GM19099 (cell line): ENCODE measurements around the gene METTL16.

Experiments used
- POLR2A ChIP-seq: IDR thresholded peaks from 3 replicates; pipeline ENCODE4 v1.6.1; 2011; ENCODE audit warnings: low read depth; ENCODE audit not compliant: insufficient read length; ENCODE audit errors: extremely low read depth

METTL16 gene

GRCh38 chr17:2508035-2508434 lies 3.7 kb downstream of the METTL16 start:
- no peak for TF ChIP-seq POLR2A

- TF ChIP-seq POLR2A: no peak
Observed at GRCh38 chr17:2503627-2504026, 8.1 kb downstream of the METTL16 start.

GRCh38 chr17:2502871-2503580 lies 8.7 kb downstream of the METTL16 start:
- no peak for TF ChIP-seq POLR2A

GRCh38 chr17:2500446-2500845 lies 11.2 kb downstream of the METTL16 start:
- TF ChIP-seq POLR2A: no peak

- no peak for TF ChIP-seq POLR2A
Observed at GRCh38 chr17:2487306-2487705, 24.4 kb downstream of the METTL16 start.

- TF ChIP-seq POLR2A: no peak
Observed at GRCh38 chr17:2485970-2486369, 25.7 kb downstream of the METTL16 start.

GRCh38 chr17:2485543-2485942 lies 26.1 kb downstream of the METTL16 start:
- TF ChIP-seq POLR2A: no peak

- TF ChIP-seq POLR2A: no peak
Observed at GRCh38 chr17:2484876-2485275, 26.8 kb downstream of the METTL16 start.

- no peak for TF ChIP-seq POLR2A
Observed at GRCh38 chr17:2483084-2483483, 28.6 kb downstream of the METTL16 start.

GRCh38 chr17:2482218-2482617 lies 29.5 kb downstream of the METTL16 start:
- TF ChIP-seq POLR2A: no peak

- TF ChIP-seq POLR2A: no peak
Observed at GRCh38 chr17:2481760-2482159, 29.9 kb downstream of the METTL16 start.

GRCh38 chr17:2478458-2478857 lies 33.2 kb downstream of the METTL16 start:
- no peak for TF ChIP-seq POLR2A

GRCh38 chr17:2475056-2475455 lies 36.6 kb downstream of the METTL16 start:
- TF ChIP-seq POLR2A: no peak

GRCh38 chr17:2474371-2474770 lies 37.3 kb downstream of the METTL16 start:
- TF ChIP-seq POLR2A: no peak

GRCh38 chr17:2468270-2468669 lies 43.4 kb downstream of the METTL16 start:
- no peak for TF ChIP-seq POLR2A

GRCh38 chr17:2466931-2467330 lies 44.8 kb downstream of the METTL16 start:
- TF ChIP-seq POLR2A: no peak

- no peak for TF ChIP-seq POLR2A
Observed at GRCh38 chr17:2462481-2462880, 49.2 kb downstream of the METTL16 start.
